ENCODE data around the gene ATP10D.
"Not testable (repeated sequence)": the region's sequence is repeated elsewhere in the genome, so short reads cannot be mapped to it uniquely, and the experiment has no call there.

The ATP10D gene

DNA sequence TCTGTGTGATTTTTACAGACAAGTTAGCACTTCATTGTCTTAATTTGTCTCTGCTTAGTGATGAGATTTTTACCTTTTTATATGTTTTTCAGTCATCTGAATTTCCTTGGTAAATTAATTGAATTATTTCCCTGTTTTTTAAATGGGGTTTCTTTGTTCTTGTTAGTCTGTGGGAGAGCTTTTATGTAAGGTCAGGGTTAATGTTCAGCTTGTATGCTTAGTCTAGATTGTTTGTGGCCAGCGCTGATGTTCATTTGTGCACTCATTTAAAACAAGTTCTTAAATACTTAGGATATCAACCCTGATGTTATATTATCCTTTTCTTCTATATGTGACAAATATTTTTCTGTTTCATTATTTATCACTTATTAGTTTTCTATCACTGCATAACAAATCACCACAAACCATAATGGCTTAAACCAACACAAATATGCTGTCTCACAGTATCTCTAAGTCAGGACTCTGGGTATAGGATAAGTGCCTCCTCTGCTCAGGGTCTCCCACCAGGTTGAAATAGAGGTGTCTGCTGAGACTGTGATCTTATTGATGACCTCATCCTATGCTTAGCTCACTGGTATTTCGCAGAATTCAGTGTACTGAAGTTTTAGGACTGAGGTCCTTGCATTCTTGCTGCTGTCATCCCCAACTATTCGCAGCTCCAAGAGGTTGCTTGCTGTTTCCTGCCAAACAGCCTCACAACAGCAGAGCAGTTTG, 53.2 kb downstream of the ATP10D start:
- no peak for DNase-seq

DNA sequence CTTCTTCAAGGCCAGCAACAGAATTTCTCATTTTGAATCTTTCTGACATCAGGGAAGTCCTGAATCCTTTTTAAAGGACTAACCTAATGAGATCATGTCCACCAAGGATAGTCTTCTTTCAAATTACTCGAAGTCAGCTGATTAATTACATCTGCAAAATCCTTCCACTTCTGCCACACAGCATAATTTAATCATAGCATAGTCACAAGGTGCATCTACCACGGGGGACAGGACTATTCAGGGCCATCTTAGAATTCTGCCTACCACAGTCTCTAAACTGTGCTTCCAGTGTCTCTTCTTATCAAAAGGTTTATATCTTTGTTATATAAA, 53.7 kb downstream of the ATP10D start:
- DNase-seq, result no peak

DNA sequence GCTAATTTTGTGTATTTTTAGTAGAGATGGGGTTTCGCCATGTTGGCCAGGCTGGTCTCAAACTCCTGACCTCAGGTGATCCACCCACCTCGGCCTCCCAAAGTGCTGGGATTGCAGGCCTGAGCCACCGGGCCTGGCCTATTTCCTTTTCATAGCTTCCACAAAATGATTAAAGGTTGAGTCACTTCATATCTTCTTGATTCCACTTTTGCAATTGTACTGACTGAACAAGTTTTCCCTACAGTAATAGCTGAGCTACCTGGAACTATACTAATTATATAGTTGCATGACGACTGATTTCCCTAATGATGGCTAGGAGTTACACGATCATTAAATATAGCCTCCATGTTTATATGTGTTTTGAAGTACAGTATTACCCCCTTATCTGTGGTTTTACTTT, 57.6 kb downstream of the ATP10D start:
- not testable (repeated sequence) for DNase-seq

DNA sequence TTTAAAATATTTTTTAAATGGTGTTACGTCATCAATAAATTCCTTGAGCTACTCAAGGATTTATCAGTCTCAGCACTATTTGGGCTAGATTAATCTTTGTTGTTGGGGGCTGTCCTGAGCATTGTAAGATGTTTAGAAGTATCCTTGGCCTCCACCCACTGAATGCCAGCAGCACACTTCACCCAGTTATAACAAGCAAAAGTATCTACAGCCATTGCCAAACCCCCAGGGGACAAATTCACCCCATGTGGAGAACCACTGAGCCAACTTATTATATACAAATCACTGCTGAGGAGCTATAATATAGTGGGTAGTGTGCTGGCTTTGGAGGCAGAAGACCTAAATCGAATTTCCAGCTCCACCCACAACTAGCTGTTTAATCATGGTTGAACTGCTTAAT, 58.3 kb downstream of the ATP10D start:
- DNase-seq, result no peak

DNA sequence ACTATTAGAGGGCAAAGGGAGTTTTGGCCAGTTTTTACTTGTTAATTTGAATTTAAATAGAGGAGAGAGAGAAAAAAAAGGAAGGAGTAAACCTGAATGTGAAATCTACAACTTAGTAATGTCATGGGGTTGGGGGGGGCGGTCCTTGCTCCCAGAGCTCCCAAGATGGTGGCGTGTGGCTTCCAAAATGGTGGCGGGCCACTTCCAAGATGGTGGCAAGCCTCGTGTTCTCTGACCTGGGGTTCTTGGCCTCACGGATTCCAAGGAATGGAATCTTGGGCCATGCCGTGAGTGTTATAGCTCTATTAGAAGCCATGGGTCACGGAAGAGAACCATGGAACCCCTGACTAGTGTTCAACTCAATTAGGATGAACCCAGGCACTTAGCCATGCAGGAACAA, 65.3 kb downstream of the ATP10D start:
- DNase-seq, result not testable (repeated sequence)

DNA sequence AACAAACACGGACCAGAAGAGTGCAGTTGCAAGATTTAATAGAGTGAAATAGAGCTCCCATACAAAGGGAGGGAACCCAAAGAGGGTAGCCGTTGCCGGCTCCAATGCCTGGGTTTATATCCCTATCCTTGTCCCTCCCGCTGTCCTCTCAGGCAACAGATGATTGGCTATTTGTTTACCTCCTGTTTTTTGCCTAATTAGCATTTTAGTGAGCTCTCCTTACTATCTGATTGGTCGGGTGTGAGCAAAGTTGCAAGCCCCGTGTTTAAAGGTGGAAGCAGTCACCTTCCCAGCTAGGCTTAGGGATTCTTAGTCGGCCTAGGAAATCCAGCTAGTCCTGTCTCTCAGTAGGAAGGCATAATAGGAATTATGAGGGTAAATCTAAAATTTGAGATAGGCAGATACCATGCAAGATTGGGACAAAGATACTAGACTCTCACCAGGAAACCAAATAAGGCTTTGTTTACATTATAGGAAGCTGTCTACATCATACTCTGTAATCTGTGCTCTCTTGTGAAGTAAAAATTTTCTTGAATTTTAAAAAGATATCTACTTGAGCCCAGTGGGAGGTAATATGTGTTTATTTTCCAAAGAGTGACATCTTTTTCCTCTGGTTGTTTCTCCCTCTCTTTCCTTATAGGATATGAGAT, 65.9 kb downstream of the ATP10D start:
- no peak for DNase-seq

DNA sequence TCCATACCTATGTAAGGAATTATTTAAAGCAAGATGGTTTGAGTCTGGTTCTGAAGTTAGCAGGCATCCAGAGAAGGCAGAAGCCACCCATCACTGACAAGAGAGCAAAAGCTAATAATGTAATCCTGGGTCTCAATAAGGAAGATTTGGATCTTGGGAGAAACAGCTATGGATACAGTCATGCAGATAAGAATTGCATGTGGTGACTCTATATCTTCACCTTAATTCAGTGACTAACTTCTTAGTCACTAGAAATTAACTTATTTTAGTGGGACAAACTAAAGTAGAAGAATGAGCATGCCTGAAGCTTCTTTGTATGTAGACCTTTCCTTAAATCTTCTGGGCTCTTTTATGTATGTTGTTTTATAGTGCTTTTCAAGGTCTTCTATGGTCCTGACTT, 66.6 kb downstream of the ATP10D start:
- DNase-seq, result no peak

DNA sequence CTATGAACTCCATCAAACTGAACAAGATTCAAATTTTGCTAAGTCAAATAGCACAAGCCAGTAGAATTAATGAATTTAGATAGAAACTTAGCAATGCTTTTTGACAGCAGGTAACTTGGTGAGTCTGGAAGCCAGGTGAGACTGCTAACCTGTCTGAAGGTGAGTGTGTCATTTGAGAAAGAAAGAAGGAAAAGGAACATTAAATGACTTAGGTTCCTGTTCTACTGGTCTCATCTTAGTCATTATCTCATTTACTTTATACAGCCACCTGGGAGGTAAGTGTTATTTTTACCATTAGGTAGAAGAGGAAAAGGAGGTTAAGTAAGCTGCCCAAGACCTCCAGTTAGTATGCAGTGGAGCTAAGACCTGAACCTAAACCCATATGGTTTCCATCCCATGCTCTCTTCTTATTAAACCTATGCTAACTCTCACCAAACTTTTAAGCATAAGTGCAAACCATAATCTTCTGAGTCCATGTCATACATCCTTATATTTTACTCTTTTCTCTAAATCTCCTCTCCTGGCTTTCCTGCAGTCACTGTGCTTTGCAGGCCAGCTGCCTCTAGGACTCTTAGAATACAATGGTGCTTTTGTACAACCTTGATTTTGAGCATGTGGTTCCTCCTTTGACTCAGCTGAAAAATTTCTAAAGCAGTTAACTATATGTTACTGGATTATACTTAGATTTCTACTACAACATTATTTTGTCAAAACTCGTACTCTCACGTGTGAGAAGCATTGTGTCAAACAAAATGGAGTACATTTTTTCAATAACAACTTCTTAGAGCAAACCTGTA, 68.5 kb downstream of the ATP10D start:
- DNase-seq, result no peak

DNA sequence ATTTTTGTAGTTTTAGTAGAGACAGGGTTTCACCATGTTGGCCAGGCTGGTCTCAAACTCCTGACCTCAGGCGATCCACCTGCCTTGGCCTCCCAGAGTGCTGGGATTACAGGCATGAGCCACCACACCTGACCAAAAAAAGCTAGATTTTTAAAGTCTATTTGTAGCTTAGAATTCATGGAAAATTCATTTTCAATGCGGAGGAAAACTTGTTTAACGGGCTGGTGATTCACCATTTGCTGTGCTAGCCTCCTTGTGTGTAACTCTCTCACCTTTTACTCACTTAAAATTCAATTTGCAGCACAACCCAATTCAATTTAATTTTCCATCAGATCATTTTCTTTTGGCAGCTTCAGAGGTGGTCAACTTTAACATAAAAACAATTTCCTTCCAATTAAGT, 70.8 kb downstream of the ATP10D start:
- DNase-seq, result not testable (repeated sequence)

DNA sequence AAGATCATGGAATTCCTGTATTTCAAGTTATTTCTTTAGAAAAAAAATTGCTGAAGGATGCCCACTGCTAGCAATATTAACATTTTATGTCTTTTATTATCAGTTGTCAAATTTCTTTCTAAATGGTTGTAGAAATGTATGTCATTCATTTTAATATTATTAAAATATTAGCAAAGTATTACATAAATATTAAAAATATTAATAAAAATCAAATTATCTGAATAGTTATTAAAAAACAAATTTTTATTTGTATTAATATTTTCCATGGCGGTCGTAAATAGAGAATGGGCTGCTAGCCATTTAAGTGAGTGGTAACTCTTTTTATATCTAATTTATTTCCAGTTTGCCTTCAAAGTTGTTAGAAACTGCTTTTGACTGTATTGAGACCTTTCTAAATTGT, 72.2 kb downstream of the ATP10D start:
- DNase-seq, result no peak

DNA sequence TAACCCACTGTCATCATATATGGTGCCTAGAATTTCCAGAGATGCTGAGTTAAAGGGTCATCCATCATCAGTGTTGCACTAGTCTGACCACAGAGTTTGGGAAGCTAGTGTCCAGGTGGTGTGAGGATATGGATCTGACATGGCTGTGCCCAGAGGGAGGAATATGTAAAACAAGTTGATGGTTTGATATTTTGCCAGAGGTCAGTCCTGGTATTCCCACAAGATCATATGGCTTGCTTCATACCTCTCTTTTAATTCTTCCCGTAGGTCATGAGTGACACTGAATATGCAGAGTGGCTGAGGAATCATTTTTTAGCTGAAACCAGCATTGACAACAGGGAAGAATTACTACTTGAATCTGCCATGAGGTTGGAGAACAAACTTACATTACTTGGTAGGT, 75.6 kb downstream of the ATP10D start:
- no peak for DNase-seq

DNA sequence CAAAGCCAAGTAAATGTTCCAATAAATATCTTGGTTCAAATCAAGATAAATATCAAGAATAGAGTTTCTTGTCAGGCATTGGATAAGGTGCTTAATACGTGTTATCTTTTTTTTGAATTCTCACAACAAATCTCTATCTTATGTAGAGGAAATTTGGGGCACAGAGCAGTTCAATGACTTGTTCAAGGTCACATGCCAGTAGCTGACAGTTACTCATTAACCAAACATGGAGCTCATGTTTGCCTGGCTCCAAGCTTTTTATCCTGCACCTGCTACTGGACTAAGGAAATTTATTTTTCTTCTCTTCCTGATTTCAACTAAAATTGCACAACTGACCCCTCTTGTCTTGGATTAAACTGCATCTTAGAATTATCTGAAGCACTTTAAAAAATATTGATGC, 76.3 kb downstream of the ATP10D start:
- no peak for DNase-seq

DNA sequence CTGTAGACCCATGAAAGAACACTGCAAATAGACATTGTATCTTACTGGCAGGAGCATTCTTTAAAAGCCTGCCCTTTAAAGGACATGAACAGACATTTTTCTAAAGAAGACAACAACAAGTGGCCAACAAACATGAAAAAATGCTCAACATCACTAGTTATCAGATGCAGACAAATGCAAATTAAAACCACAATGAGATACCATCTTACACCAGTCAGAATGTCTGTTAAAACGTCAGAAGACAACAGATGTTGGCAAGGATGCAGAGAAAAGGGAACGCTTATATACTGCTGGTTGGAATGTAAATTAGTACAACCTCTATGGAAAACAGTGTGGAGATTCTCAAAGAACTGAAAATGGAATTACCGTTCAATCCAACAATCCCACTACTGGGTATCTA, 77.2 kb downstream of the ATP10D start:
- DNase-seq, result no peak

DNA sequence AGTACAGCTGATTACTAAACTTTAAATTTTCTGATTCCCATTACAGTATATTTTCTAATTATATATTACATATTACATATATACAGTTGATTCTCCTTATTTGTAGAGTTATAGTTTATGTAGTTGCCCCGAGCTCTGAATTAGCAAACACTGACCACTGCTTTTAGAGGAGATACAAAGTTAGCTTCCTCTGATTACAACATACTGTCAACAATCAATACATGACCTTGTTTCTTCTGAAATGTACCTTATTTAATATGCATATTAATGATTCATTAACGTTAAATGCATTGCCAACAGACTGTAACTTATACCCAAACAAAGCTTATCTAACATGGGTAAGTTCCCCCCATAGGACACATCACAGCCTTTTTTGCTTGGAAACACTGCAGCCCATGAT, 81.5 kb downstream of the ATP10D start:
- no peak for DNase-seq

DNA sequence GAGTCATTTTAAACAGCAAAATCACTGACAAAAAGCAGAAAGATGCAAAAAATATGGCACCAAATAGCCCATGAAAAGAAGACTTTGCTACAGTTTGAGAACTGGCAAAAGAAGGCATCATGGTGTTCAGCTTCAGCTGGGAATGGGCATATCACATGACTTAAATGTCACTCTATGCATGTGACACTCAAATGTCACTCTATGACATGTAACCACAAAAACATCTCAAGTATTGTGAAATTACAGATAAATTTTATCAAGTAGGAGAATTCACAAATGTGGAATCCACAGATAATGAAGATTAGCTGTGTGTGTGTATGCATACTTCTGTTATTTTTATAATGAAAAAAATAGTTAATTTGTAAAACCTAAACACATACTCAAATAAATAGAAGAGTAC, 81.9 kb downstream of the ATP10D start:
- DNase-seq, result no peak

DNA sequence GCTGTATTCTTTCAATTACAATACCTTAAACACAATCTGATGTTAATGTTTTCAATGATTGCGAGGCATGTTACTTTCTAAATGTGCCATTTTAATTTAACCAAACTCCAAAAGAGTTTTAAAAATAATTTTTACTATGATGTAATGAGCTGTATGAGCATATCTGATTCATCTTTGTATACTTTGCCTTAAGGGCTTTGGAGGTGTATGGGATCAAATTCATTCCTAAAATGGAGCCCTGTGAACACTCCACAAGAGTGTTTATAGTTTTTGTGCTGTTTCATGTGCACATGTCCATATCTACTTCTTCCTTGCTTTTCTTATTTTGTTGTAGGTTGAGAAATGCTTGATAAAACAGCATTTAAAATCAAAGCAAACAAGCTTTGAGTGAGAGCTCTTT, 82.4 kb downstream of the ATP10D start:
- DNase-seq, result no peak

DNA sequence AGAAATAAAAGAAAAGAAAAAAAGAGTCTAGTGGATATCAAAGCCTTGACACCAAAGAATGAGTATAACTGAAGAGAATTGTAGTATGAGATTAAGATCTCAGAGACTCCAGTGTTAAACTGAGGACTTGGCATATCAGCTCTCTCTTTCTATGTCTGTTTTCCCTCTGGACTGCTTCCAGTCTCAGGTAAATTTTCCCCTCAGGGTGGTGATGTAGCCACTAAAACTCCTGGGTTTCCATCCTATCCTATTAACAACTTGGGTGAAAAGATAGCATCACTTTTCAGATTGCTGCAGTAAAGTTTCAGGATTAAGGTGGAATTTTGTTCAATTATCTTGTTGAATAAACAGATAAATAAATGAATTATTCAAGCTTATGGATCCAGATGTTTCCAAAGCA, 85.7 kb downstream of the ATP10D start:
- no peak for DNase-seq

DNA sequence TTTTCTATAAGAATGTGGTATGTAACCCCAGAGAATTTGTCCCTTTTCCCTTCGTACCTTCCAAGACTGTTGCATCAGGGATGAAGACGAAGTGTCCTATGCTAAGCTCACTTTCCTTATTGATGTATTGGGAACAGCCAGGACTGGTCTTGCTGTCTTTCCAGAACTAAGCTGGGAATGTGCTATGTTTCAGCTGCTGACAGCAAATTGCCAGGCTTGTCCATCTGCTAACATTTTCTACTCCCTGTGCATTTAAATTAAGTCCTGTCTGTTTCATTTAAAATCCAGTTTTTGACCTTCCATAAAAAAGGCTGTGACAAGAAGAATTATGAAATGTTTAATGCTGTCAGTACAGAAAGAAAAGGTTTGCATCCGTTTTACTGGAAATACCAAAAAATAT, 87.9 kb downstream of the ATP10D start:
- no peak for DNase-seq

DNA sequence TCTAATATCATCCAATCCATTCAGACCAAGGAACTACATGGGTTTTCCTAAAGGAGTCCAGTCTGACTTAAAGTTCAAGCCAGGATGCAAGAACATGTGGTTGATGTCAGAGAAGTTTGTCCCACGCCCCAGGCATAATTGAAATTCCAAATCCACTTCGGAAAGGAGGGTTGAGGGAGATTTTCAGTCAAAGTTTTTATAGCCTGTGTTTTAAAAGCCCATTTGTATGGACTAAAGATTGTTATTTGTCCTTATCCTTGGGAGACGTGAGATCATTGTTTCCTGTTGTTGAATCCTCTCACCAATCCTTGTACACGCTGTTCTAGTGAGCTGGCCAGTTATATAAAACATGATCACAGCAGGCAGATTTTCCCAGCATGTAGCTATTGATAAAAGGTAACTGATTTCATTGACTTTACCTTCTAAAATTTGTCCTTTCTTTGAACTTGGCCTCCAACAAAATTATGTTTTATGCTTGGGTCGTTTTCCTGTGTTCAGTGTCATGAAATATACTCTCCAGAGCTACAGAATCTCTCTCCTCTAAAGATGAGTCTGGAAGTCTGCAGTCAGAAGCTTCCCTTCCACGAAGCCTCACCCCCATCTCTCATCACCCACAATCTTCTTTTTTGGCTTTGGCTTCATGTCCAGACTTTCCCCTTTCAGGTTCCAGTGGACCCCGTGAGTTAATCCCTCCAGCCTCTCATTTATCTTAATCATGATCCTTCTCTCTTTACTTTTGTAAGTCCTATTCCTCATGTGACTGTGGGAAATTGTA, 92.9 kb downstream of the ATP10D start:
- DNase-seq, result no peak

DNA sequence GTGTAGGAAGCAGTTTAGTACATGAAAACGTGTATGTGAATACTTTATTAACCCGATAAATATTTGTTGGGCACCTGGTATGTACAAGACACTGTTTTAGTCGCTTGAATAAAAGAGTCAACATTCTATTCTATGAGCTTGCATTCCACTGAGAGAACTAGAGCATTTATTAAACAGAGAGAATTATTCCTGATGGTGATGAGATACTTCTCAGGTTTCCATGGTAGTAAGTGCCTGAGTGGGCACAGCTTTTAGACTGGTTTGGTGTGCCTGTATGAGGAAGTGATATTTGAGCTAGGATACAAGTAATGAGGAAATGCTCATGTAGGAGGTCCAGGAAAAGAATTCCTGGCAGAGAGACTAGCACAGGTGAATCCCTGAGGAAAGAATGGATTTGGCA, 94.2 kb downstream of the ATP10D start:
- DNase-seq, result no peak

DNA sequence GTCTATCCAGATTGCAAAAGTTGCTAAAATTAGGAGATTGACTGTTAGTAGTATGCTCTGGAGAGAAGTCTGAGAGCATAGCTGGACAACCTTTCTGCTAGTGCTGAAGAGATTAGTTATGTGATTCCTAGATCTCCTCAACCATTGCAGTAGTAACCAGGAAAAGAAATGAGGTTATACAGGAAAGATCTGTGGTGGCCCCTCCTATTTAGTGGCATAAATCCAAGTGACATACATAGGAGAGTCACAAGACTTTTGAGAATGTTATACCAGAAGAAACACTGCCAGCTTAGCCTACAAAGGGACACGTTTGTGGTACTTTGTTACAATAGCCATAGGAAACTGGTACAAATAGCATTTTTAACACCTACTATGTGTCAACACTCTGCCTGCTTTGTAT, 105.2 kb downstream of the ATP10D start:
- no peak for DNase-seq

DNA sequence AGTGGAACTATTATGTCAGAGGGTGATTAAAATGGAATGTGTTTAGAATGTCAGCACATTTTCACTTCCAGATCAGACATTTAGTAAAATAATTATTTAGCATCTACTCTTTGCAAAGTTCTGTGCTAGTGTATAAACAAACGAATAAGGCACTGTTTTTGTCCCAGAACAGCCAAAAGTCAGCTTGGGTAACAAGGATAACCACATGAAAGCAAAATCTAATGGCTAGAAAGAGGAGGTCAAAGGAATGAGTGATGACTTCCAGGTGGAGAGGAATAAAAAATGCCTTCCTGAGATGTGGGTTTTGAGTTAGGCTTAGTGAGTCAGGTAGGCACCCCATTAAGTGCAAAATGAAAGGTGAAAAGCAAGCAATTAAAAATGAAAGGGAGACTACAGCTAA, 112.6 kb downstream of the ATP10D start:
- DNase-seq, result no peak

DNA sequence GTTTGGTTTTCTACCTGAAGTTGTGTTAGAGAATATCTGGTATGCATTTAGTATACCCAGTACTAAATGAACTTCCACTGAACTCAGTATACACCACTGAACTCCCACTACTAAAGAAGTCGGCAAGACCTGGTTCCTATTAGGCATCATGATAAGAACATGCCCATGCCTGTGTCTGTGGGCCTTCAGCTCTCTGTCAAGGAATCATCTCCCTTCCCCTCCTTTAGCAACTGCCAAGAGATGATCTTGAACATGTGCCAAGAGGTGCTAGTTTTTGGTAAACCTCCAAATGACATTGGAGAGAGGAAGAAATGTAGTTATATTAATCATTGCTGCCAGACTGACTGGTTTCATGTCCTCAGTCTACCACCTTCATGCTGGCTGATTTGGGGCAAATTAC, 113.2 kb downstream of the ATP10D start:
- no peak for DNase-seq

DNA sequence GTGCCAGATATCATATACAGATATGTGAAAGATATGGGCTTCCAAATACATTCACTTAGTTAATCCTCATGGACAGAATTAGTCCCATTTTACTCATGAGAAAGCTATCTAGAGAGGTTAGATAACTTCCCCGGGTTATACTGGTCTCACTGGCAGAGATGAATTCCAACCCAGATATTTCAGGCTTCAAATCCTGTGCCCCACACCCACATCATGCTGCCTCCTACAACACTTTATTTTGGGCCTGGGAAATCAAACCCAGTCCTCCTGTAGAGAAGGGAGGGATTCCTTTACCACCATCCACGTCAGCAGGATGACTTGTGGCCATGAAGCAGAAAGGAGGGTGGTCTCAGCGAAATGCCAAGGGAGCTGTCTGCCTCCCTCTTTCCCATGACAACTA, 113.8 kb downstream of the ATP10D start:
- no peak for DNase-seq
